Karpas-422 (cell line): ENCODE data around the gene PRR5L. TPM values are rescaled to one million over a fixed set of nuclear protein-coding genes. Genes with fewer than 3 reads are reported as not detected.

Experiments used
- DNase-seq: peaks from one replicate; pipeline ENCODE4 v3.0.0-alpha.2; 2015
- H2AFZ ChIP-seq: fragments of 200-600 bp; sonication (generic); 2 replicates; pipeline ENCODE4 v1.6.1; 2014; ENCODE audit warnings: antibody characterized with exemption, low read length, mixed read lengths
- H3K27ac ChIP-seq: fragments of 200-600 bp; sonication (generic); 2 replicates; pipeline ENCODE4 v1.5.1; 2014; ENCODE audit warnings: mild to moderate bottlenecking, low read length, moderate library complexity
- H3K27me3 ChIP-seq: fragments of 200-600 bp; sonication (generic); 2 replicates; pipeline ENCODE4 v1.6.1; 2014; ENCODE audit warnings: low read length, mixed read lengths
- H3K36me3 ChIP-seq: fragments of 200-600 bp; sonication (generic); 2 replicates; pipeline ENCODE4 v1.6.1; 2014; ENCODE audit warnings: low read length, mixed read lengths; ENCODE audit not compliant: insufficient read depth
- H3K4me1 ChIP-seq: fragments of 200-600 bp; sonication (generic); 2 replicates; pipeline ENCODE4 v1.6.1; 2014; ENCODE audit warnings: mild to moderate bottlenecking, low read length, mixed read lengths
- H3K4me2 ChIP-seq: fragments of 200-600 bp; sonication (generic); 2 replicates; pipeline ENCODE4 v1.6.1; 2014; ENCODE audit warnings: low read length, low read depth, mild to moderate bottlenecking; ENCODE audit not compliant: poor library complexity, severe bottlenecking
- H3K4me3 ChIP-seq: fragments of 200-600 bp; sonication (generic); 2 replicates; pipeline ENCODE4 v1.5.1; 2014; ENCODE audit warnings: mild to moderate bottlenecking, antibody characterized with exemption, low read length, mixed read lengths
- H3K79me2 ChIP-seq: fragments of 200-600 bp; sonication (generic); 2 replicates; pipeline ENCODE4 v1.6.1; 2014; ENCODE audit warnings: mild to moderate bottlenecking, low read length, mixed read lengths
- H3K9ac ChIP-seq: fragments of 200-600 bp; sonication (generic); 2 replicates; pipeline ENCODE4 v1.6.0; 2014; ENCODE audit warnings: low read length
- H3K9me2 ChIP-seq: fragments of 200-600 bp; sonication (generic), shearing (Covaris generic); replicated peaks from 2 replicates; pipeline ENCODE4 v1.6.0; 2014; ENCODE audit warnings: mild to moderate bottlenecking, low read length, moderate library complexity; ENCODE audit not compliant: insufficient read depth
- H3K9me3 ChIP-seq: fragments of 300-700, 200-600 bp; sonication (generic); 2 replicates; pipeline ENCODE4 v1.6.1; 2014; ENCODE audit warnings: low read length, mixed read lengths
- H4K20me1 ChIP-seq: fragments of 200-600 bp; sonication (generic); 2 replicates; pipeline ENCODE4 v1.6.1; 2014; ENCODE audit warnings: mild to moderate bottlenecking, antibody characterized with exemption, low read length, low read depth; ENCODE audit not compliant: insufficient read depth
- total RNA-seq: library from RNA; depleted of rRNA; stranded (reverse); fragments of >200 nt; shearing (Covaris generic); gene quantifications from 2 replicates; pipeline ENCODE4 v1.2.3, GENCODE V29; 2014; ENCODE audit warnings: low replicate concordance

Gene PRR5L
- total RNA-seq, 1 experiment from 2014 or later = not detected

- no peak overlapping the region for H3K9ac ChIP-seq
- H3K9me2 ChIP-seq = no peaks in the 10 kb centered on the region
- no peak for DNase-seq
- H3K27me3 ChIP-seq = no peaks in the 10 kb centered on the region
- no peaks in the 10 kb centered on the region for H3K79me2 ChIP-seq
- H4K20me1 ChIP-seq = no peaks in the 10 kb centered on the region
- no peaks in the 10 kb centered on the region for H3K4me1 ChIP-seq
- no peak overlapping the region for H3K4me3 ChIP-seq
- H3K36me3 ChIP-seq = no peaks in the 10 kb centered on the region
- no peaks in the 10 kb centered on the region for H3K9me3 ChIP-seq
- H2AFZ ChIP-seq = no peak overlapping the region
- H3K27ac ChIP-seq = no peak overlapping the region
- H3K4me2 ChIP-seq = no peak overlapping the region
Observed at GRCh38 chr11:36340897-36341296, 44.8 kb downstream of the PRR5L start.

DNA sequence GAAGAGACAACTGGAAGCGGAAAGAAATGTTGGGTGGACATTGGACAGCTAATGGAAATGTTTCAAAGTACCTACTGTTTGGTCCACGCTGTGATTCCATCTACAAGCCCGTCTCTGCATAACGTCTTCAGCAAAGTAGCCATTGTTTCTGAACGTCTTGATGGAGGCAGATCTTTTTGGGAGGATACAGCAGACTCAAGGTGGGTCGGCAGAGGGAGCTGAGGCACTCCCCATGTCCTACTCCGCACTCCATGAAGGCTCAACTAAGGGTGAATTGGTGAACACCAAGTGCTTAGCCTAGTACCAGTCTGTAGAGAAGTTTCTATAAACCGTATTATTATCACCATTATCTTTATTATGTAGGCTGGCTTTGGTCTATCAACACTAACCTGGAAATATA lies 45.8 kb downstream of the PRR5L start:
- Histone ChIP-seq H3K27ac (no peak overlapping the region), H3K9me3 (no peaks in the 10 kb centered on the region), H3K4me2 (no peak overlapping the region), H3K36me3 (no peaks in the 10 kb centered on the region), H4K20me1 (no peaks in the 10 kb centered on the region), H2AFZ (no peak overlapping the region), H3K9ac (no peak overlapping the region), H3K9me2 (no peaks in the 10 kb centered on the region), H3K27me3 (no peaks in the 10 kb centered on the region), H3K79me2 (no peaks in the 10 kb centered on the region), H3K4me1 (no peaks in the 10 kb centered on the region), H3K4me3 (no peak overlapping the region)
- DNase-seq = no peak

DNA sequence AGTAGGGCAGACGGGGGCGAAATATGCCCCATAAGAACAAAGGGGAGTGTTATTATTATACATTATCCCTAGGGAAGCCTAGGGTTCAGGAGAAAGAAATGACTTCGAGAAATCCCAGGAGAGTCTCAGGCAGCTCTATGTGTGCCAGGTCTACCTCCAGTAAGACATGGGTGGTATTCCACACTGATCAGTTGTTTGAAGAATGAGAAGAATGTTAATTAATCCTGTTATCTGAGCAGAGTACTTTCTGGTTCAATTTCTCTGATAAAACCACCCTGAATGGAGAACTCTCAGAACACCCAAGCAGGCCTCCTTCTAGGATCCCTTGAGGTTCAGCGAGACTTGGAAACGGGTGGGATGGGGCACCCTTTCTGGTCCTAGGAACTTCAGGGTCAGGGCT lies 46.2 kb downstream of the PRR5L start:
- H3K27me3 ChIP-seq = no peaks in the 10 kb centered on the region
- H4K20me1 ChIP-seq = no peaks in the 10 kb centered on the region
- no peak overlapping the region for H3K27ac ChIP-seq
- H3K36me3 ChIP-seq = no peaks in the 10 kb centered on the region
- H3K9me2 ChIP-seq = no peaks in the 10 kb centered on the region
- no peak overlapping the region for H3K4me2 ChIP-seq
- H3K4me1 ChIP-seq = no peaks in the 10 kb centered on the region
- no peak overlapping the region for H3K9ac ChIP-seq
- H2AFZ ChIP-seq = no peak overlapping the region
- no peaks in the 10 kb centered on the region for H3K9me3 ChIP-seq
- H3K79me2 ChIP-seq = no peaks in the 10 kb centered on the region
- no peak overlapping the region for H3K4me3 ChIP-seq
- no peak for DNase-seq

DNA sequence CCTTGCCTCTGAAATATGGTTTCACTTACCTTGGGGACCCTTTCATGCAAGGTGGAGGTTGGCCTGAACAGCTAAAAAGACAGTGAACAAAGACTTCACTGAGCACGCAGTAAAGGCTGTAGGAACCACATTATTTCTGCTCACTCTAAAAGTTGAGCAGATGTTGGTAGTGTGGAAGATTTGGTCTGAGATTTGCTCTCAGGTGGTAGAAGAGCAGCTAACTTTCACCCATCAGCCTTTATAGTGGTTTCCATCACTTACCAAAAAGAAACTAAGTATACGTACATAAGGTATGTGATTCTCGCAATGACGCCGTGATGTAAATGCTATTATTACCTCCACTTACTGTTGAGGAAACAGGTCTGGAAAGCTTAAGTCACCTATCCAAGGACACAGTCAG lies 47.3 kb downstream of the PRR5L start:
- no peak overlapping the region for H2AFZ ChIP-seq
- H3K4me3 ChIP-seq = no peak overlapping the region
- H3K9me2 ChIP-seq = no peaks in the 10 kb centered on the region
- H3K4me1 ChIP-seq = no peaks in the 10 kb centered on the region
- no peaks in the 10 kb centered on the region for H4K20me1 ChIP-seq
- no peaks in the 10 kb centered on the region for H3K27me3 ChIP-seq
- no peaks in the 10 kb centered on the region for H3K9me3 ChIP-seq
- no peak overlapping the region for H3K9ac ChIP-seq
- no peaks in the 10 kb centered on the region for H3K79me2 ChIP-seq
- H3K4me2 ChIP-seq = no peak overlapping the region
- H3K27ac ChIP-seq = no peak overlapping the region
- no peaks in the 10 kb centered on the region for H3K36me3 ChIP-seq
- no peak for DNase-seq

DNA sequence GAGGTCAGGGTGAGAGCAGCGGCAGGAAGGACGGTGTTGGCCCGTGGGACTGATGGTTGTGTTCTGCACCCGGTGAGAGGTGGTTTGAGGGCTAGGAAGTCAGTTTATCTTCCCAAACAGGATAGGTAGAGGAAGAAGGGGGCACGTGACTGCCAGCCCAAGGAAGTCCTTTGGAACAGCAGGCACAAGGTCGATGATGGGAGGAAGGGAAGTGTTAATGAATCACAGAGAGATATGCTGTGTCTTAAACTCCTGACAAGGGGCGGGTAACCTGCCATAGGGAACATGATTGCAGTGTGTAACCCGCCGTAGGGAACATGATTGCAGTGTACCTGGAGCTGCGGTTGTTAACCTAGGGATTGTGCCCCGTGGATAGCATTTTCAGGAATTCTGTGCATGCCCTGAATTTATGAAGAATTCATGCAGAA lies 49.0 kb downstream of the PRR5L start:
- Histone ChIP-seq H3K9me3 (no peaks in the 10 kb centered on the region), H3K4me3 (no peak overlapping the region), H3K9ac (no peak overlapping the region), H2AFZ (no peak overlapping the region), H3K27ac (no peak overlapping the region), H3K36me3 (no peaks in the 10 kb centered on the region), H3K4me1 (no peaks in the 10 kb centered on the region), H3K4me2 (no peak overlapping the region), H3K79me2 (no peaks in the 10 kb centered on the region), H3K27me3 (no peaks in the 10 kb centered on the region), H4K20me1 (no peaks in the 10 kb centered on the region), H3K9me2 (no peaks in the 10 kb centered on the region)
- no peak for DNase-seq

DNA sequence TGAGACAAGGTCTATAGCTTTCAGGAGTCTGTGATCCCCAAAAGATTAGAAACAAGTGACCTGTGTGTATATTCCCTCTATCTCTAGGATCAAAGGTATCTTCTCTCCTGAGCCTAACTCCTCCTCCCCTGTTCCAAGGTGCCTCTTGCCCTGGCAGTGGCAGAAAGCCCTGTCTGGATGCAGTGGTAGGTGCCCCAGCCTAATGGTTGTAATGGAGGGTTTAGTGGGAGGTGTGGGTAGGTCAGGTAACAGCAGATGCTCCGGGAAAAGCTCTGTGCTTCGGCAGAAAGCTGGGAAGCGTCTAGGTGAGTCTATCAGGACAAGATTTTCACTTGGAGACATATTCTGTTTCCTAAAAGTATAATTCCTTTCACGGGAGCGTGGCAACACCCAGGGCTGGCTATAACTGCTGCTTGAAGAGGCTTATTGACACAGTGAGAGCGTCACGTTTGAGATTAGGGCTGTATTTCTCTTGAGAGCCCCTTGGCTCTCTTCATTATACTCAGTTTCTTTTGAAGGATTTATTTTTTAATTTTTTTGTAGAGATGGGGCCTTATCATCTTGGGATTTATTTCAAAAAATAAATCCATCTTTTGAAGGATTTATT lies 49.5 kb downstream of the PRR5L start:
- H3K36me3 ChIP-seq = no peaks in the 10 kb centered on the region
- no peak overlapping the region for H3K9ac ChIP-seq
- H3K9me3 ChIP-seq = no peaks in the 10 kb centered on the region
- H3K4me2 ChIP-seq = no peak overlapping the region
- no peaks in the 10 kb centered on the region for H3K4me1 ChIP-seq
- no peak overlapping the region for H2AFZ ChIP-seq
- H4K20me1 ChIP-seq = no peaks in the 10 kb centered on the region
- no peaks in the 10 kb centered on the region for H3K9me2 ChIP-seq
- DNase-seq = no peak
- H3K27me3 ChIP-seq = no peaks in the 10 kb centered on the region
- H3K4me3 ChIP-seq = no peak overlapping the region
- H3K27ac ChIP-seq = no peak overlapping the region
- no peaks in the 10 kb centered on the region for H3K79me2 ChIP-seq

GRCh38 chr11:36346562-36347383 lies 50.7 kb downstream of the PRR5L start:
- Histone ChIP-seq H3K9me2 (no peaks in the 10 kb centered on the region), H3K4me1 (no peaks in the 10 kb centered on the region), H3K9me3 (no peaks in the 10 kb centered on the region), H3K36me3 (no peaks in the 10 kb centered on the region), H3K4me2 (no peak overlapping the region), H4K20me1 (no peaks in the 10 kb centered on the region), H2AFZ (no peak overlapping the region), H3K27ac (no peak overlapping the region), H3K79me2 (no peaks in the 10 kb centered on the region), H3K9ac (no peak overlapping the region), H3K27me3 (no peaks in the 10 kb centered on the region), H3K4me3 (no peak overlapping the region)
- no peak for DNase-seq

DNA sequence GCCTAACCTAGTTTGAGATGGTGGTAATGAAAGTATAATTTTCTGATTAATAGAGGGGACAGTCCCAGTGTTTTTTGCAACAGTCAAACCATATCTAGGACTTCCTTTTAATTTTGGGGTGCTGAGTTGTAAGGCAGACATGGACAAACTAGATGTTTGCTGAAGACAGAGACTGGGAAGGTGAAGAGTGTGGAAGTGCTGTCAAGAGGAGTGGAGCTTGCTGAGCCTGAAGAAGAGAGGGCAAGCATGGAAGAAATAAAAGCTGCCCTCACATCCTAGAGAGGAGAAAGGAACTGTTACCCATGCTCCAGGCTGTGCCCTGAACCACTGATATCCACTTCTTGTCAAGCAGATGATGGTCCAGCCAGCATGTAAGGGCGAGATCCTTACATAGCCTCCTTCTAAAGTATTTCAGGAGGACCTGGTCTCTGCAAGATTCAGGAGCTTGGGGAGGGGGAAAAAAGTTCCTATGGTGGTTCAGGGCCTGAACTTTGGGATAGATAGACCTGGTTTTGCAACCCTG lies 51.4 kb downstream of the PRR5L start:
- H3K27me3 ChIP-seq = no peaks in the 10 kb centered on the region
- H4K20me1 ChIP-seq = no peaks in the 10 kb centered on the region
- no peaks in the 10 kb centered on the region for H3K9me3 ChIP-seq
- H3K27ac ChIP-seq = no peak overlapping the region
- H3K4me1 ChIP-seq = no peaks in the 10 kb centered on the region
- H3K4me3 ChIP-seq = no peak overlapping the region
- no peaks in the 10 kb centered on the region for H3K36me3 ChIP-seq
- no peaks in the 10 kb centered on the region for H3K9me2 ChIP-seq
- H2AFZ ChIP-seq = no peak overlapping the region
- H3K9ac ChIP-seq = no peak overlapping the region
- H3K4me2 ChIP-seq = no peak overlapping the region
- DNase-seq = no peak
- H3K79me2 ChIP-seq = no peaks in the 10 kb centered on the region
